Chondrocyte (in vitro differentiated cells): ENCODE results near the gene VOPP1. TPM values are rescaled to one million over a fixed set of nuclear protein-coding genes. Genes with fewer than 3 reads are reported as not detected.

ENCODE experiments used
- DNase-seq: peaks from one replicate; pipeline ENCODE4 v3.0.0; 2021; ENCODE audit warnings: mixed read lengths, low spot score
- H3K27ac Mint-ChIP-seq: one replicate; pipeline ENCODE4 v1.8.0; 2021; ENCODE audit warnings: mild to moderate bottlenecking, moderate library complexity, mixed read lengths; ENCODE audit not compliant: unreplicated experiment
- H3K27me3 Mint-ChIP-seq: 2 replicates; pipeline ENCODE4 v1.8.0; 2021; ENCODE audit warnings: low read depth, mixed read lengths
- H3K36me3 Mint-ChIP-seq: 2 replicates; pipeline ENCODE4 v1.8.0; 2021; ENCODE audit warnings: low read depth, mixed read lengths
- H3K4me1 Mint-ChIP-seq: 2 replicates; pipeline ENCODE4 v1.8.0; 2021; ENCODE audit warnings: low read depth, mild to moderate bottlenecking, mixed read lengths
- H3K4me3 Mint-ChIP-seq: one replicate; pipeline ENCODE4 v1.8.0; 2021; ENCODE audit warnings: mild to moderate bottlenecking, moderate library complexity, mixed read lengths; ENCODE audit not compliant: unreplicated experiment
- H3K9me3 Mint-ChIP-seq: 2 replicates; pipeline ENCODE4 v1.8.0; 2021; ENCODE audit warnings: low read depth, mixed read lengths
- total RNA-seq: library from RNA; stranded (reverse); gene quantifications from 3 replicates; pipeline ENCODE4 v1.2.1, GENCODE V29; 2021
- TF ChIP-seq, protein P1 (sequence below): fragments of 200-600 bp; sonication (generic); IDR thresholded peaks from 2 replicates; pipeline ENCODE4 v1.5.0; 2021; ENCODE audit warnings: antibody characterized with exemption, mild to moderate bottlenecking, moderate library complexity

The VOPP1 gene
- total RNA-seq, 1 donor from 2014 or later, result 69.2 TPM

DNA sequence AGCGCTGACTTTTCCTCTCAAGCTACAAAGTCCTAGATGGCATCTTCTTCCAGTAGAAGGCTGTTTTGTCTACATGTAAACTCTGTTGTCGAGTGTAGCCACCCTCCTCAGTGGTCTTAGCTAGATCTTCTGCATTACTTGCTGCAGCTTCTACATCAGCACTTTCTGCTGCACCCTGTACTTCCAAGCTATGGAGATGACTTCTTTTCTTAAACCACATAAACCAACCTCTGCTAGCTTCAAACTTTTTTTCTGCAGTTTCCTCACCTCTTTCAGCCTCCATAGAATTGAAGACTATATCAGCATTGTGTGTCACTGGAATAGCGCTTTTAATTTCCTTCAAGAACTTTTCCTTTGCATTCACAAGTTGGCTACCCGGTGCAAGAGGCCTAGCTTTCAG lies 119.3 kb downstream of the VOPP1 start:
- no peaks in the 10 kb centered on the region for H3K4me1 Mint-ChIP-seq
- H3K4me3 Mint-ChIP-seq, result no peak overlapping the region
- peaks cover 18% of the 10 kb centered on the region for H3K9me3 Mint-ChIP-seq
- TF ChIP-seq, protein P1, sequence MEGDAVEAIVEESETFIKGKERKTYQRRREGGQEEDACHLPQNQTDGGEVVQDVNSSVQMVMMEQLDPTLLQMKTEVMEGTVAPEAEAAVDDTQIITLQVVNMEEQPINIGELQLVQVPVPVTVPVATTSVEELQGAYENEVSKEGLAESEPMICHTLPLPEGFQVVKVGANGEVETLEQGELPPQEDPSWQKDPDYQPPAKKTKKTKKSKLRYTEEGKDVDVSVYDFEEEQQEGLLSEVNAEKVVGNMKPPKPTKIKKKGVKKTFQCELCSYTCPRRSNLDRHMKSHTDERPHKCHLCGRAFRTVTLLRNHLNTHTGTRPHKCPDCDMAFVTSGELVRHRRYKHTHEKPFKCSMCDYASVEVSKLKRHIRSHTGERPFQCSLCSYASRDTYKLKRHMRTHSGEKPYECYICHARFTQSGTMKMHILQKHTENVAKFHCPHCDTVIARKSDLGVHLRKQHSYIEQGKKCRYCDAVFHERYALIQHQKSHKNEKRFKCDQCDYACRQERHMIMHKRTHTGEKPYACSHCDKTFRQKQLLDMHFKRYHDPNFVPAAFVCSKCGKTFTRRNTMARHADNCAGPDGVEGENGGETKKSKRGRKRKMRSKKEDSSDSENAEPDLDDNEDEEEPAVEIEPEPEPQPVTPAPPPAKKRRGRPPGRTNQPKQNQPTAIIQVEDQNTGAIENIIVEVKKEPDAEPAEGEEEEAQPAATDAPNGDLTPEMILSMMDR, result no peak
- no peak overlapping the region for H3K27ac Mint-ChIP-seq
- peaks cover 2% of the 10 kb centered on the region for H3K36me3 Mint-ChIP-seq
- no peak for DNase-seq
- H3K27me3 Mint-ChIP-seq, result no peaks in the 10 kb centered on the region

DNA sequence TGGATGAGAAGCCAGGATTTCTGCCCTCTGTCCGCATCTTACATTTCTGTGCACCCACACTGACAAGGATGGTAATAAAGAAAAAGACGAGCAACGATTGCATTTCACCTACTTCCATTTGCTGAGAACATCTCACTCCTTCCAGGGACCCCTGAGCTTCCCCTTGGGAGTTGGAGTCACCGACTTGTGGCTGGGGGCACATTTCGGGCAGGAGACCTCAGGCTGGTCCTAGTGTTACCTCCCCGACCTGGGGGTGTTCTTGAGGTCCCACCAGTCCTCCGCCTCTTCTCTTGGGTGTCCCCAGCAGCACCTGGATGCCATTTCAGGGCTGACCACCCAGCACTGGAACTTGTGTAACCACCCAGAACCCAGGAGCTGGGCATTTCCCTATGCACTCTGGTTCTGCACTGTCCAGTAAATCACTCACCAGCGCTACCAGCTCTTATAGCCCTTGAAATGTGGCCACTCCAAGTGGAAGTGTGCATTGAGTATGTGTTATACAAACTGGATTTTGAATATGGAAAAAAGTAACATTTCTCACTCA lies 122.2 kb downstream of the VOPP1 start:
- no peaks in the 10 kb centered on the region for H3K36me3 Mint-ChIP-seq
- no peak overlapping the region for H3K4me3 Mint-ChIP-seq
- peaks cover 6% of the 10 kb centered on the region for H3K4me1 Mint-ChIP-seq
- no peak for DNase-seq
- no peaks in the 10 kb centered on the region for H3K9me3 Mint-ChIP-seq
- TF ChIP-seq, protein P1, result no peak
- H3K27ac Mint-ChIP-seq, result no peak overlapping the region
- H3K27me3 Mint-ChIP-seq, result no peaks in the 10 kb centered on the region

DNA sequence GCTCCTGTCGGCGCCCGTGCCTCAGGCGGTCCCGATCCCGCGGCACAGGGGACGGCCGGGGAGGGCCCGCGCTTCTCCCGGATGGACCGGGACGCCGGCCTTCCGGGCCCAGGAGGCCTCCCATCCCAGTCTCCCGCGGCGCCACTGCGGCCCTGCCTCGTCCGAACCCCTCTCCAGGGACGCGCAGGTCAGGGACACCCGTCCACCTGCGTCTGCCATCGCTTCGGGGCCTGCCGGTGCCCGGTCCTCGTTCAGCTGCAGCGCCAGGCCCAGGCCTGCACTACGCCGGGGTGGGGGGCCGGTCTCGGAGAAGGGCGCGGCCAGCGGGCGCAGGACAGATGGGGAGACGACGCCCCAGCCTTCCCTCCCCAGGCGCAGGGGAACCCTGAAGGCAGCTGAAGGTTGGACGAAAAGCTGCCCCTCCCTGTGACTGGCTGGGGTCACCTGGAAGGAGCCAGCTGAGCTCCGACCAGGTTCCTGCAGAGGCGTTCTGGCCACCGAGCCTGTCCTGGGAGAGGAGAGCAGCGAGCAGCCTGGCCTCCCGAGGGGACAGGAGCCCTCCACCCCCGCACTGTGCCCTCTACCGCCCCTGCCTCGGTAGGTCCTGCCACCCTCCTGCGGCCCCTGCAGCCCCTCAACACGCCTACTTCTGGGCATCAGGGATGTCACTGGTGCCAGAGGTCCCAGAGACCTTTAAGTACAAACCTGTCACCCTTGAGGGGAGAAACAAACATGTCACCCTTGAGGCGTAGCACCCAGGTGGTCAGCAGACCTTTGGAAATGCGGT lies 122.9 kb downstream of the VOPP1 start:
- H3K4me1 Mint-ChIP-seq, result peaks cover 6% of the 10 kb centered on the region
- DNase-seq, result peak; percentile 91
- no peaks in the 10 kb centered on the region for H3K36me3 Mint-ChIP-seq
- TF ChIP-seq, protein P1, result no peak
- no peaks in the 10 kb centered on the region for H3K27me3 Mint-ChIP-seq
- H3K4me3 Mint-ChIP-seq, result no peak overlapping the region
- no peak overlapping the region for H3K27ac Mint-ChIP-seq
- H3K9me3 Mint-ChIP-seq, result no peaks in the 10 kb centered on the region

DNA sequence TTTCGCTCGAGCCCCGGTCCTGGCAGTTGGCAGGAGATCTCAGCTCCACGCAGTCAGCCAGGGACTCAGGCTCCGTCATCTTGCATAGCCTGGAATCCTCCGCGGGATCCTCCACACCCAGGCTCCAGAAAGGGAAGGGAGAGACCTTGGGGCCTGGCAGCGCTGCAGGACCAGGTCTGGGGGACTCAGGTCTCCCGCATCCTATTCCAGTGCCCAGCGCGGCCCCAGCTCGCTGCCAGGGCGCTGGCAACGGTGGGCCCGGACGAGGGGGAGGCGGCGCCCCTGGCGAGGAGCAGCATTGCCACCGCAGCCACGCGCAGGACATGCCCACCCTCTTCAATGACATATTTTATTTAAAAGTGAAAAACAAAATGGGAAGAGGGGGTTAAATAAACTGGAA lies 123.8 kb downstream of the VOPP1 start:
- no peak overlapping the region for H3K27ac Mint-ChIP-seq
- H3K4me3 Mint-ChIP-seq, result no peak overlapping the region
- H3K27me3 Mint-ChIP-seq, result no peaks in the 10 kb centered on the region
- H3K9me3 Mint-ChIP-seq, result no peaks in the 10 kb centered on the region
- H3K36me3 Mint-ChIP-seq, result no peaks in the 10 kb centered on the region
- DNase-seq, result no peak
- H3K4me1 Mint-ChIP-seq, result peaks cover 6% of the 10 kb centered on the region
- TF ChIP-seq, protein P1, result no peak

DNA sequence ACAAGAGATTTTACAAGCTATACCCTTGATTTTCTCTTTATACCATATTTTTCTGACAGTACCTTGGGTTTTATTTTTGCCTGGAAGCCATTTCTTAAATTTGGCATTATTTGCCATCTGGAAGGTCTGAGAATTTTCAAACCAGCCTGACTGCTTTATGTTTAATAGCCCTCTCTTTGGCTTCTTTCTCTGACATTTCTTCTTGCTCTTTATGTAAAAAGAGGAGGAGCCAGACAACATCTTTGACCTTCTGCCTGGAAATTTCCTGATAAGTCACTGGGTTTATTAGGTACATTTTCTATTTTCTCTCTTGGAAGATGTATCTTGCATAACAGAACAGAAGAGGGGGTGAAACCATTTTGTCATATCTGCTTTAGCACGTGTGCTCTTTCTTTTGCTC lies 127.5 kb downstream of the VOPP1 start:
- Mint-ChIP-seq H3K4me3 (no peak overlapping the region), H3K36me3 (no peaks in the 10 kb centered on the region), H3K27me3 (no peaks in the 10 kb centered on the region), H3K27ac (no peak overlapping the region), H3K9me3 (no peaks in the 10 kb centered on the region), H3K4me1 (peaks cover 25% of the 10 kb centered on the region)
- TF ChIP-seq, protein P1, result no peak
- DNase-seq, result no peak
